ENCODE results near the gene POLR1C. TPM values are rescaled to one million over a fixed set of nuclear protein-coding genes. Genes with fewer than 3 reads are reported as not detected.
A peak's percentile ranks its signal among the peaks of the same experiment; 100 is the strongest.

POLR1C gene
- total RNA-seq, 4 donors from 2014 or later: 14.7 to 34.3 (median 25.9) TPM

DNA sequence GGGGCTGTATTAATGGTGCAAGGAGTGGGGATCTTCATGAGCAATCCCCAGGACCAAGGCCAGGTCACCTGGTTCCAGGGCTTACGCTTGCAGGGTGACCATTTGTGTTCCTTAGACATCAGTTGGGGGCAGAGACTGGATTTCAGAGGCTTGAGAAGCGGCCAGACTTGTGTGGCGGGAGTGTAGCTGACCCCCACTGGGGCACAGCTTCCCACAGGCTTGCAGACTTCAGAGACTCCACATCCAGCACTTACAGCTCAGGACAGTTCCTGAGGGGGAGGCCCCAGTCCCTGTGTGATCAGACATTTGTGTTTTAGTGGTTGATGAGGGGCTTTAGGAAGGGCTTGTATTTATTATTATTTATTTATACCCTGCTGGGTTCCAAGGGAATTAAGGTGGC is 24.2 kb upstream of the POLR1C start:
- H3K4me1 ChIP-seq: peaks cover 0 to 47% (median 18%) of the 10 kb centered on the region in 3 donors
- 30 to 40% methylated on average over 2 to 3 of the region's 3 CpGs for WGBS, 2 donors

DNA sequence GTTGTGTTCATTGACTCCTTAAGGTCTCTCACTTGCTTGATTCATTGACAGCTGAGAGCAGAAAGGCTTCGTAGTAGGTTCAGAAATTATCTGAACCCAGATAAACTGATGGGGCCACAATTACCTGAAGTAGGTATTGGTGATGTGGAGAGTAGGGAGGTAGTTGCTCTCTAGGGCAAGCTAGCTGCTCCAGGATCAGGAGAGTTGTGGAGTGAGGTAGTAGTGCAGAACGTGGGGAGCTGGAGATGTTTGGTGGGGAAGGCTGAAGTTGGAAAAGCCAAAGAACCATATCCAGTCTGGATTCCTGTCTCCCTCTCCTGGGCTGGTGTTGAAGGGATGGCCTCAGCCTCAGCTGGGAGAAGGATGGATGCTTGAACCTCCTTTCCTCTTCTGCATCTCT is 23.7 kb upstream of the POLR1C start:
- Histone ChIP-seq H3K4me1 (peaks cover 0 to 47% (median 18%) of the 10 kb centered on the region in 3 donors), H3K9me3 (no peaks in the 10 kb centered on the region), H3K4me3 (no peak overlapping the region), H3K27ac (peak overlapping the region in 3 of 4 donors; percentile 1 to 69 (median 28)), H3K27me3 (peaks cover 0 to 37% (median 0%) of the 10 kb centered on the region in 4 donors), H3K36me3 (peaks cover 0 to 20% (median 4%) of the 10 kb centered on the region in 3 donors)
- intact Hi-C loops (cut with DNase I): no loop called here
- WGBS, 2 donors: 59 to 76% methylated on average over 2 of the region's 2 CpGs
- no peak for TF ChIP-seq POLR2A (IDR thresholded peaks at IDR 0.05)
- TF ChIP-seq CTCF (IDR thresholded peaks at IDR 0.05): no peak
- no peak for DNase-seq

More for the DNA sequence above, 24.2 kb upstream of the POLR1C start:
- Histone ChIP-seq H3K36me3 (peaks cover 0 to 14% (median under 1%) of the 10 kb centered on the region in 3 donors), H3K4me3 (no peak overlapping the region), H3K9me3 (no peaks in the 10 kb centered on the region), H3K27ac (peak overlapping the region in 3 of 4 donors; percentile 28 to 69 (median 46)), H3K27me3 (peaks cover 0 to 40% (median 0%) of the 10 kb centered on the region in 4 donors)
- TF ChIP-seq POLR2A (IDR thresholded peaks at IDR 0.05) (no peak), CTCF (IDR thresholded peaks at IDR 0.05) (no peak)
- intact Hi-C loops (cut with DNase I): no loop called here
- no peak for DNase-seq

- no peak for DNase-seq
- WGBS, 2 donors: 39 to 63% methylated on average over 6 of the region's 7 CpGs
- Histone ChIP-seq H3K9me3 (no peaks in the 10 kb centered on the region), H3K27ac (peak overlapping the region in 3 of 4 donors; percentile 1 to 69 (median 28)), H3K4me3 (no peak overlapping the region), H3K4me1 (peaks cover 5 to 47% (median 18%) of the 10 kb centered on the region in 3 donors), H3K36me3 (peaks cover 2 to 26% (median 7%) of the 10 kb centered on the region in 3 donors), H3K27me3 (peaks cover 0 to 33% (median 0%) of the 10 kb centered on the region in 4 donors)
- intact Hi-C loops (cut with DNase I): no loop called here
- TF ChIP-seq POLR2A (IDR thresholded peaks at IDR 0.05): no peak
- no peak for TF ChIP-seq CTCF (IDR thresholded peaks at IDR 0.05)
Observed at GRCh38 chr6:43493833-43494232, 23.1 kb upstream of the POLR1C start.

GRCh38 chr6:43494321-43494720 is 22.6 kb upstream of the POLR1C start:
- TF ChIP-seq CTCF (IDR thresholded peaks at IDR 0.05) (no peak), POLR2A (IDR thresholded peaks at IDR 0.05) (no peak)
- no peak for DNase-seq
- H3K4me3 ChIP-seq: no peak overlapping the region
- H3K4me1 ChIP-seq: peaks cover 10 to 47% (median 18%) of the 10 kb centered on the region in 3 donors
- WGBS, 2 donors: 62 to 76% methylated on average over 6 of the region's 6 CpGs
- H3K27me3 ChIP-seq: peaks cover 0 to 33% (median 0%) of the 10 kb centered on the region in 4 donors
- intact Hi-C loops (cut with DNase I): no loop called here
- H3K27ac ChIP-seq: peak overlapping the region in 1 of 4 donors; percentile 69
- peaks cover 7 to 31% (median 12%) of the 10 kb centered on the region in 3 donors for H3K36me3 ChIP-seq
- no peaks in the 10 kb centered on the region for H3K9me3 ChIP-seq

DNA sequence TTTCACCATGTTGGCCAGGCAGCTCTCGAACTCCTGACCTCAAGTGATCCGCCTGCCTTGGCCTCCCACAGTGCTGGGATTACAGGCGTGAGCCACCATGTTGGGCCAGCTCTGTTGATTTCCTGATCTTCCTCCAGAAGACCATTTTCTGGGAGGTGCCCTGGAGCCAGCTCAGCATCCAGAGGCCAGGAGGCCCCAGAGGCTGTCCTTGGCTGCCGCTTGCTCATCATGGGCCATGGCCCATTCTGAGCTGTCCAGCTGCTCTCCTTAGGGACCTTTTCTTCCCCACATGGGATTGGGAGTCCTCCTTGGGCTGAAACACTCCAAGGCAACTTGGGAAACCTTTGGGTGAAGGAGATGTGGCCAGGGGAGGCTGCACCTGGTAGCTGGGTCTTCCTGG is 22.1 kb upstream of the POLR1C start:
- no peaks in the 10 kb centered on the region for H3K9me3 ChIP-seq
- no peak overlapping the region for H3K4me3 ChIP-seq
- TF ChIP-seq POLR2A (IDR thresholded peaks at IDR 0.05): no peak
- H3K27ac ChIP-seq: peak overlapping the region in 2 of 4 donors; percentile 68 to 75
- H3K27me3 ChIP-seq: peaks cover 0 to 33% (median 0%) of the 10 kb centered on the region in 4 donors
- WGBS, 2 donors: 77 to 83% methylated on average over 2 to 4 of the region's 4 CpGs
- H3K4me1 ChIP-seq: peaks cover 14 to 49% (median 18%) of the 10 kb centered on the region in 3 donors
- H3K36me3 ChIP-seq: peaks cover 12 to 34% (median 16%) of the 10 kb centered on the region in 3 donors
- no peak for DNase-seq
- intact Hi-C loops (cut with DNase I): loop anchor here (5.0 kb wide), 1 partner anchor 42 kb away; no protein-coding TSS in a partner anchor
